GM15510 (cell line): ENCODE results near the gene KCNF1.

Experiments used
- POLR2A ChIP-seq: IDR thresholded peaks from 3 replicates; pipeline ENCODE4 v1.6.1; 2011; ENCODE audit warnings: borderline replicate concordance; ENCODE audit not compliant: insufficient read length; ENCODE audit errors: extremely low read depth

The KCNF1 gene

GRCh38 chr2:10918661-10919409 lies 7.1 kb downstream of the KCNF1 start:
- TF ChIP-seq POLR2A: no peak

GRCh38 chr2:10919410-10919770 lies 7.7 kb downstream of the KCNF1 start:
- TF ChIP-seq POLR2A: no peak

- no peak for TF ChIP-seq POLR2A
Observed at GRCh38 chr2:10919771-10920621, 8.3 kb downstream of the KCNF1 start.

GRCh38 chr2:10920764-10921388 lies 9.1 kb downstream of the KCNF1 start:
- no peak for TF ChIP-seq POLR2A

- TF ChIP-seq POLR2A: no peak
Observed at GRCh38 chr2:10921525-10921924, 9.8 kb downstream of the KCNF1 start.

GRCh38 chr2:10922307-10923007 lies 10.7 kb downstream of the KCNF1 start:
- no peak for TF ChIP-seq POLR2A

- TF ChIP-seq POLR2A: no peak
Observed at GRCh38 chr2:10923008-10923375, 11.3 kb downstream of the KCNF1 start.

GRCh38 chr2:10923965-10924364 lies 12.2 kb downstream of the KCNF1 start:
- TF ChIP-seq POLR2A: no peak

- TF ChIP-seq POLR2A: no peak
Observed at GRCh38 chr2:10924441-10924840, 12.7 kb downstream of the KCNF1 start.

GRCh38 chr2:10924859-10925258 lies 13.1 kb downstream of the KCNF1 start:
- TF ChIP-seq POLR2A: no peak

GRCh38 chr2:10926191-10926820 lies 14.6 kb downstream of the KCNF1 start:
- no peak for TF ChIP-seq POLR2A

GRCh38 chr2:10930721-10931516 lies 19.2 kb downstream of the KCNF1 start:
- no peak for TF ChIP-seq POLR2A

- TF ChIP-seq POLR2A: no peak
Observed at GRCh38 chr2:10931710-10932255, 20.0 kb downstream of the KCNF1 start.
